Glomerular visceral epithelial cell (primary cell): Measurements from ENCODE around the gene IL18BP.

Experiments
- DNase-seq: peaks from one replicate; pipeline ENCODE4 v3.0.0-alpha.2; 2016; ENCODE audit errors: extremely low spot score

IL18BP gene

GRCh38 chr11:72012897-72013721 is 14.4 kb downstream of the IL18BP start:
- DNase-seq: no peak

GRCh38 chr11:72013765-72014711 is 15.3 kb downstream of the IL18BP start:
- no peak for DNase-seq

GRCh38 chr11:72014761-72015320 is 16.1 kb downstream of the IL18BP start:
- no peak for DNase-seq

GRCh38 chr11:72015511-72016061 is 16.9 kb downstream of the IL18BP start:
- DNase-seq: peak; percentile 44

GRCh38 chr11:72018171-72018570 is 19.5 kb downstream of the IL18BP start:
- no peak for DNase-seq

- no peak for DNase-seq
Observed at GRCh38 chr11:72023335-72023734, 24.6 kb downstream of the IL18BP start.

- no peak for DNase-seq
Observed at GRCh38 chr11:72024069-72024754, 25.5 kb downstream of the IL18BP start.

- no peak for DNase-seq
Observed at GRCh38 chr11:72026090-72026489, 27.4 kb downstream of the IL18BP start.

GRCh38 chr11:72030472-72031045 is 31.9 kb downstream of the IL18BP start:
- no peak for DNase-seq

GRCh38 chr11:72036687-72037086 is 38.0 kb downstream of the IL18BP start:
- DNase-seq: no peak

GRCh38 chr11:72037554-72038311 is 39.0 kb downstream of the IL18BP start:
- DNase-seq: no peak

- no peak for DNase-seq
Observed at GRCh38 chr11:72038491-72038890, 39.8 kb downstream of the IL18BP start.

GRCh38 chr11:72039031-72039855 is 40.5 kb downstream of the IL18BP start:
- no peak for DNase-seq

- no peak for DNase-seq
Observed at GRCh38 chr11:72039856-72040401, 41.2 kb downstream of the IL18BP start.

GRCh38 chr11:72040491-72041363 is 42.0 kb downstream of the IL18BP start:
- peak; percentile 87 for DNase-seq

- DNase-seq: peak; percentile 68
Observed at GRCh38 chr11:72041364-72042063, 42.8 kb downstream of the IL18BP start.

GRCh38 chr11:72042064-72042745 is 43.5 kb downstream of the IL18BP start:
- DNase-seq: no peak
